Measurements from ENCODE around the gene MAP3K14.
A peak's percentile ranks its signal among the peaks of the same experiment; 100 is the strongest.

MAP3K14 gene

GRCh38 chr17:45235416-45236281 is 81.2 kb downstream of the MAP3K14 start:
- DNase-seq (ENCODE audit: low spot score) = peak; percentile 81

- DNase-seq (ENCODE audit: low spot score) = peak; percentile 79
These were observed 82.0 kb downstream of the MAP3K14 start for GRCh38 chr17:45234641-45235415.

GRCh38 chr17:45233423-45233924 is 83.3 kb downstream of the MAP3K14 start:
- DNase-seq (ENCODE audit: low spot score) = no peak

GRCh38 chr17:45232514-45233422 is 84.1 kb downstream of the MAP3K14 start:
- DNase-seq (ENCODE audit: low spot score) = no peak

GRCh38 chr17:45231481-45232116 is 85.2 kb downstream of the MAP3K14 start:
- no peak for DNase-seq (ENCODE audit: low spot score)

- no peak for DNase-seq (ENCODE audit: low spot score)
These were observed 85.9 kb downstream of the MAP3K14 start for GRCh38 chr17:45230787-45231480.

GRCh38 chr17:45230410-45230786 is 86.4 kb downstream of the MAP3K14 start:
- DNase-seq (ENCODE audit: low spot score) = no peak

GRCh38 chr17:45229681-45230409 is 87.0 kb downstream of the MAP3K14 start:
- DNase-seq (ENCODE audit: low spot score) = no peak

- DNase-seq (ENCODE audit: low spot score) = peak; percentile 81
These were observed 87.9 kb downstream of the MAP3K14 start for GRCh38 chr17:45228763-45229539.

GRCh38 chr17:45227926-45228762 is 88.7 kb downstream of the MAP3K14 start:
- DNase-seq (ENCODE audit: low spot score) = peak; percentile 76

GRCh38 chr17:45227101-45227925 is 89.5 kb downstream of the MAP3K14 start:
- peak; percentile 84 for DNase-seq (ENCODE audit: low spot score)

GRCh38 chr17:45226576-45226975 is 90.2 kb downstream of the MAP3K14 start:
- peak; percentile 51 for DNase-seq (ENCODE audit: low spot score)

- DNase-seq (ENCODE audit: low spot score) = peak; percentile 90
These were observed 90.8 kb downstream of the MAP3K14 start for GRCh38 chr17:45225964-45226530.

- peak; percentile 36 for DNase-seq (ENCODE audit: low spot score)
These were observed 91.6 kb downstream of the MAP3K14 start for GRCh38 chr17:45225051-45225700.

- DNase-seq (ENCODE audit: low spot score) = no peak
These were observed 92.2 kb downstream of the MAP3K14 start for GRCh38 chr17:45224671-45225050.
